ENCODE data around the gene RTN4R.
"Not testable (repeated sequence)": the region's sequence is repeated elsewhere in the genome, so short reads cannot be mapped to it uniquely, and the experiment has no call there.

The RTN4R gene

GRCh38 chr22:20286784-20287423 is 18.8 kb upstream of the RTN4R start:
- not testable (repeated sequence) for DNase-seq

- not testable (repeated sequence) for DNase-seq
These were observed 18.2 kb upstream of the RTN4R start for GRCh38 chr22:20286312-20286660.

GRCh38 chr22:20285473-20286311 is 17.6 kb upstream of the RTN4R start:
- DNase-seq, result not testable (repeated sequence)

- no peak for DNase-seq
These were observed 16.5 kb upstream of the RTN4R start for GRCh38 chr22:20284471-20285086.

- DNase-seq, result no peak
These were observed 15.6 kb upstream of the RTN4R start for GRCh38 chr22:20283674-20284066.

GRCh38 chr22:20282901-20283673 is 15.0 kb upstream of the RTN4R start:
- DNase-seq, result no peak

GRCh38 chr22:20281891-20282290 is 13.8 kb upstream of the RTN4R start:
- DNase-seq, result no peak

- not testable (repeated sequence) for DNase-seq
These were observed 13.4 kb upstream of the RTN4R start for GRCh38 chr22:20281473-20281872.

- no peak for DNase-seq
These were observed 12.7 kb upstream of the RTN4R start for GRCh38 chr22:20280866-20281265.

GRCh38 chr22:20280163-20280562 is 12.0 kb upstream of the RTN4R start:
- not testable (repeated sequence) for DNase-seq

GRCh38 chr22:20279662-20280134 is 11.6 kb upstream of the RTN4R start:
- DNase-seq, result no peak

GRCh38 chr22:20278726-20279490 is 10.8 kb upstream of the RTN4R start:
- not testable (repeated sequence) for DNase-seq

- not testable (repeated sequence) for DNase-seq
These were observed 10.0 kb upstream of the RTN4R start for GRCh38 chr22:20277936-20278635.

- no peak for DNase-seq
These were observed 8.3 kb upstream of the RTN4R start for GRCh38 chr22:20276468-20276867.

GRCh38 chr22:20275836-20276235 is 7.7 kb upstream of the RTN4R start:
- no peak for DNase-seq

GRCh38 chr22:20275325-20275724 is 7.2 kb upstream of the RTN4R start:
- DNase-seq, result not testable (repeated sequence)

- DNase-seq, result not testable (repeated sequence)
These were observed 6.3 kb upstream of the RTN4R start for GRCh38 chr22:20274374-20274773.

GRCh38 chr22:20273758-20274181 is 5.7 kb upstream of the RTN4R start:
- no peak for DNase-seq

- no peak for DNase-seq
These were observed 4.6 kb upstream of the RTN4R start for GRCh38 chr22:20272700-20273099.

GRCh38 chr22:20272174-20272573 is 4.1 kb upstream of the RTN4R start:
- DNase-seq, result no peak
